ENCODE measurements around the gene AGK.
"Not testable (repeated sequence)": the region's sequence is repeated elsewhere in the genome, so short reads cannot be mapped to it uniquely, and the experiment has no call there.

The AGK gene

GRCh38 chr7:141557360-141557759 is 6.2 kb downstream of the AGK start:
- no peak for DNase-seq

- DNase-seq = not testable (repeated sequence)
Measured at GRCh38 chr7:141557831-141558531, 6.8 kb downstream of the AGK start.

DNA sequence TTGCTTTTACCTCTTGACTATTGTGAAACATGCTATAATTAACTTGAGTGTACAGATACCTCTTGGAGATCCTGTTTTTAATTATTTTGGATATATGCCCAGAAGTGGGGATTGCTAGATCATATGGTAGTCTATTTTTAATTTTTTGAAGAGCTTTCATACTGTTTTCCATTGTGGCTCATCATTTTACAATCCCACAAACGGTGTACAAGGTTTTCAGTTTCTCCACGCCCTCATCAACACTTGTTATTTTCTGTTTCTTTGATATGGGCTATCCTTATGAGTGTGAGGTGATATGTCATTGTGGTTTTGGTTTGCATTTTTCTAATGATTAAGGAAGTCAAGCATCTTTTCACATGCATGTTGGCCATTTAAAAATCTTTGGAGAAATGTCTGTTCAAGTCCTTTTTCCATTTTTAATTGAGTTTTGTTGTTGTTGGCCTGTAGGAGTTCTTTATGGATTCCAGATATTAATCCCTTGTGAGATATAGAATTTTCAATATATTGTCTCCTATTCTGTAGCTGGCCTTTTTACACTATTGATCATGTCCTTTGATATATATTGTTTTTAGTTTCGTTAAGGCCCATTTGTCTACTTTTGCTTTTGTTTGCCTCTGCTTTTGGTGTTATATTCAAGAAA is 7.5 kb downstream of the AGK start:
- peak; percentile 51 for DNase-seq

DNA sequence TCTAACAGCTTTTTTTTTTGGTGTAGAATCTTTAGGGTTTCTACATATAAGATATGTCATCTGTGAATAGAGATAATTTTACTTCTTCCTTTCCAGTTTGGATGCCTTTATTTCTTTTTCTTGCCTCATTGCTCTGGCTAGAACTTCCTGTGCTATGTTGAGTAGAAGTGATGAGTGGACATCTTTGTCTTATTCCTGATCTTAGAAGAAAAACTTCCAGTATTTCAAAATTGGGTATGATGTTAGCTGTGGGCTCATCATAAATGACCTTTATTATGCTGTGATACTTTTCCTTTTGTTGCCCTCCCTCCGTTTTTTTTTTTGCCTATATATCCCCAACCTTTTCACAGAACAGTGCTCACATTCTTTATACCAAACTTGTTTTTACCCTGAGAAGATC is 8.8 kb downstream of the AGK start:
- DNase-seq = no peak

GRCh38 chr7:141562036-141562435 is 10.8 kb downstream of the AGK start:
- no peak for DNase-seq

DNA sequence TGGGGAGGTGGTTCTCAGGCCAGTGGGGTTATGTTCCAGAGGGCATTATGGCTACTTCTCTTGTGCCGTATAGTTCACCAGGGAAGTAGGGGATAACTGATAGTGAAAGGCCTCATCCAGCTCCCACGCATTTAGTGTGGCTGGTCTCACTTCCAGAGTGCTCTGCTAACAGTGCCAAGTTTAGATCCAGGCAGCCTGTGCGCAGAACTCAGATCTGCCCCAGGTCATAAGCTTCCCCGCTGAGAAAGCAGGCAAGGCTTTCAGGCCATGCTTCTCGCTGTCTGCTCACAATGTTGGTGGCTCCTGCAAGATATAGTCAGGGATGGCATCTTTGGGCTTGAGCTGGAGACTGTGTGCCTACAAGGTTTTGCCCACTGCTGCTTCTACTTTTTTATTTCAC is 11.3 kb downstream of the AGK start:
- no peak for DNase-seq

- DNase-seq = no peak
Measured at GRCh38 chr7:141562972-141563371, 11.8 kb downstream of the AGK start.

DNA sequence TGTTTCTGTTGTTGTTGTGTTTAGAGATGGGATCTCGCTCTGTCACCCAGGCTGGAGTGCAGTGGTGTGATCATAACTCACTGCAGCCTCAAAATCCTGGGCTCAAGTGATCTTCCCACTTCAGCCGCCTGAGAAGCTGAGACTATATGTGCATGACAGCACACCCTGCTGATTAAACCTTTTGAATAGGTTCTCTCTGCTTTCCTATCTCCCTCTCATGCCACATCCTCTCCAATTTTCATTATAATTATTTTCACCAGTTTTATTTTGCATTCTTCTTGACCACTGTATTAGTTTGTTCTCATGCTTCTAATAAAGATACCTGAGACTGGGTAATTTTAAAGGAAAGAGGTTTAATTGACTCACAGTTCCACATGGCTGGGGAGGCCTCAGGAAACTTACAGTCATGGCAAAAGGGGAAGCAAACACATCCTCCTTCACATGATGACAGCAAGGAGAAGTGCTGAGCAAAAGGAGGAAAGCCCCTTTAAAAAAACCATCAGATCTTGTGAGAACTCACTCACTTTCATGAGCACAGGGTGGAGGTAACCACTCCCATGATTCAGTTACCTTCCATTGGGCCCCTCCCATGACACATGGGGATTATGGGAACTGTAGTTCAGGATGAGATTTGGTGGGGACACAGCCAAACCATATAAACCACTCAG is 12.9 kb downstream of the AGK start:
- DNase-seq = no peak

- no peak for DNase-seq
Measured at GRCh38 chr7:141567432-141567831, 16.2 kb downstream of the AGK start.

DNA sequence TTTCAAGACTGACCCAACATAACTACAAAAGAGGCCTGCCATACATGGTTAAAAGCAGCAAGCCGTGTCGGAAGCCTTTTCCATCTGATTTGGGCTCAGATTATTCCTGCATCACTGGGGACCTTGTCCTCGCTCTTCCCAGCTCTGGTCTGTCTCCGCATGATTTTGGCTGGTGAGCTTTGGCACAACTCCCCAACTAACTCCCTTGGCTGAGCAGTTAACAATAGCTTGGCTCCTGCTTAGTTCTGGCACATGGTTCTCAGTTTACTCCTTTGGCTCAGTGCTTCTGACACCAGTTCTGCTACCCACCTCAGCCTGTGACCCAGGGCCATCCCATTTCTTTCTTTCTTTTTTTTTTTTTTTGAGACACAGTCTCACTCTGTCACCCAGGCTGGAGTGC is 17.0 kb downstream of the AGK start:
- no peak for DNase-seq

- no peak for DNase-seq
Measured at GRCh38 chr7:141571059-141571458, 19.8 kb downstream of the AGK start.

DNA sequence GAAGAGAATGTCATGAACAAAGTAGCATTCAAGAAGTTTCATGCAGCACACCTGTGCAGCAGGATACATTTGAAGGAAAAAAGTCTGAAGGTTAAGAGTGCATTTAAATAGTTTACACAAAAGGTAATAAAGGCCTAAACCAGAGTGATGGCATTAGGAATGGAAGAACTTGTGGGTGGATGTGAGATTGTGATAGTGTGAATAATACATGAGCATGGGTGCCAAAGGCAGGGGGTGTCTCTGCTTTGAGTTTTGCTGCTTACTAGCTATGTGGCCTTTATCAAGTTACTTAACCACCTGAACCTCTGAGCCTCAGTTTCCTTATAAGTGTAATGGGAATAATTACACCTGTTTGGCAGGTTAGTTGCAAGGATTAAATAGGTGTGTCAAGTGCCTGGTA is 21.0 kb downstream of the AGK start:
- DNase-seq = no peak

DNA sequence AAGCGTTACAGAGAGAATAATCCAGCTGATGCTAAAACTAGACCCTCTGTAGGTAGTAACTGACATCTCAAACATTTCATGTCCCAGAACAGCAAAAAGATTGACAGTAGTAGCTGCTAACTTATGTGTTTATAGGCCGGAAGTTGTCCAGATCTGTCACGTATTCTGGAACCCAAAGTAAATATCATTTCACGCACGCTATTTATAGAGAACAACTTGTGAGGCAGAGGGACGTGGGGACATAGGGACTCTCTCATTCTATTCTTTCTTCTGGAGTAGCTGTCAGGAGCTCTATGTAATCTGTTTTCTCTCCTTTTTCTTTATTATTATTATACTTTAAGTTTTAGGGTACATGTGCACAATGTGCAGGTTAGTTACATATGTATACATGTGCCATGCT is 22.3 kb downstream of the AGK start:
- no peak for DNase-seq

GRCh38 chr7:141575164-141575563 is 24.0 kb downstream of the AGK start:
- DNase-seq = no peak

- DNase-seq = no peak
Measured at GRCh38 chr7:141575654-141576448, 24.6 kb downstream of the AGK start.

DNA sequence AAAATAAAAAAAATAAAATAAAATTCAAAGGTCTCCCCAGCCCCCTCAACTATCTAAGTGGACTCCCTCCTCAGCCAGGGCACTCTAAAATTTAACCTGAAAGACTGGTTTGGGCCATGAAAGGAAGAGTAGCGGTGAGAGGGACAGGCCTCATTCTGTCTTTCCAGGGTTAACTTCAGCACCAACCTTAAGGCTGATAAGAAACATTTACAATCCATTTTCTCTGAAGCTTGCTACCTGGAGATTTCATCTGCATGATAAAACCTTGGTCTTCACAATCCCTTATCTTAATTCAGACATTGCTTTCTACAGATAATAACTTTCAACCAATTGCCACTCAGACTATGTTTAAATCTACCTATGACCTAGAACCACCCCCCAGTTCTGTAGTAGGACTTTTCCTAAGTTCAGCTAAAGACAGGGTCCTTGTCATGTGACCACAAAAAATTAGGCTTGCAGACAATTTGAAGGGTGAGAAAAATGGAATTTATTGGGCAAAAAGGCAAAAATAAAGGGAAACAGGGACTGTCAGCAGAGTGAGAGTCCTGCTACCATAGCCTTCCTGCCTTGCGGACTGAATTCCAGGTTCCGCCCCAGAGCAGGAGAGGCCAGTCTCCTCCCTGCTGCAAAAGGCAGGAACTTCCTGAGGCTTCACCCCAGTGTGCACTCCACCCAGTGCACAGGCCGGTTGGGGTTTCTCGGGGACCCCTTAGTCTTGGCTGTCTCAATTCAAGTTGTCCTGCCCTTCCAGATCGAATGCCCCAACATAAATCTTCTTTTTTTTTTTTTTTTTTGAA is 26.0 kb downstream of the AGK start:
- no peak for DNase-seq

GRCh38 chr7:141579953-141580352 is 28.7 kb downstream of the AGK start:
- not testable (repeated sequence) for DNase-seq

DNA sequence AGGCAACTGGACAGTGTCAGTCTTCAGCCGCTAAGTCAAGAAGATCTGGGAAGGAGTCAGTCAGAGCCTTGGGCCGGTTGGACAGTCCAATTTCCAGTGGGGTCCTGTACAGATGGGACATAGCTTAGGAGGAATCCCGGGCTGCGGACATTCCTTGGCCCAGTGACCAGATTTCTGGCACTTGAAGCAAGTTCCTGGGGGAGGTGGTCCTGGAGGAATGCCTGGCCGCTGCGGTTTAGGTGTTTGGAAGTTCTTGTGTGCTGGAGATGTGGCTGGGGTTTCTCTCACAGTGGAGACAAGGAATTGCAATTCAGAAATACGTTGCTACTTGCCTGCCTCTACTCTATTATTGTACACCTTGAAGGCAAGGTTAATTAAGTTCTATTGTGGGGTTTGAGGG is 30.9 kb downstream of the AGK start:
- DNase-seq = not testable (repeated sequence)

DNA sequence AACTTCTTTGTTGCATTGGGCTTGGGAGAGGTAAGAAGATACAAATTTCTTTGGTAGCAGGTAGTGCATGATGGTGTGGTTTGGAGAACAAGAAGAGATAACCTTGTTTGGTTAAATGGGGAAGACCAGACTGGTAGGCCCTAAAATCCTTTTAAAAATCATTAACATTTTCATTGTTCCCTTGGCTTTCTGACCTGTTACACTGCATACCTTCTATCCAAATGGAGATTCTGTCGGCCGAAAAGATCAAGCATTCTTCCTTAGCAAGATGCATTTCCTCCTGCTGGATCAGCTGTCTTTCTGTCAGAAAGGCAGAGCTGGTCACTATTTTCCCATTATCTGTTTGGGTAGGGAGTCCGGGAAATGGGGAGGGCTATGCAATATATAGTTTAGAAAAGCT is 33.7 kb downstream of the AGK start:
- no peak for DNase-seq

GRCh38 chr7:141585592-141586510 is 34.6 kb downstream of the AGK start:
- DNase-seq = no peak

GRCh38 chr7:141586878-141587277 is 35.7 kb downstream of the AGK start:
- DNase-seq = no peak
